ENCODE measurements around the gene NFILZ. TPM values are rescaled to one million over a fixed set of nuclear protein-coding genes. Genes with fewer than 3 reads are reported as not detected.

NFILZ gene
- total RNA-seq, 4 donors from 2014 or later = not detected

DNA sequence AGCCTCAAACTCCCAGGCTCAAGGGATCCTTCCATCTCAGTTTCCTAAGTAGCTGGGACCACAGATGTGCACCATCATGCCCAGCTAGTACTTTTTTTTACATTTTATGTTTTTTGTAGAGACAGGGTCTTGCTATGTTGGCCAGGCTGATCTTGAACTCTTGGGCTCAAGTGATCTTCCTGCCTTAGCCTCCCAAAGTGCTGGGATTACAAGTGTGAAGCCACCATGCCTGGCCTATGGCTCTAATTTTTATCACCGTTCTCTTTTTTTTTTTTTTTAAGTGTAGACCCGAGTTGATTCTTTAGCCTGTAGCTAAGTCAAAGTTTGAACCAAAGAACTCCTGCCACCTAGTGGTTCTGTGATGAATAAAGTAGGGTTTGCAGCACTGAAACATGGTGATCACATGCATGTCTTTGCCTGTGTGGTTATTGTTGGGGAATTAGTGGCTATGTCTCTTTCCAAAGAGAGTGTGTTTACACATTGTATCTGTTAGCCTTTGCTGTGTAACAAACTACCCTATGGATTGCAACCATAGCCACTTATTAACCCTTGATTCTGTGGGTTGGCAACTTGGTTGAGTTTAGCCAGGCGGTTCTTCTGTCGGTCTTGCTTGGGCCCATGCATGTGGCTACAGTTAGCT lies 11.6 kb downstream of the NFILZ start:
- DNase-seq (ENCODE audit: low spot score) = no peak
- TF ChIP-seq, protein P1, sequence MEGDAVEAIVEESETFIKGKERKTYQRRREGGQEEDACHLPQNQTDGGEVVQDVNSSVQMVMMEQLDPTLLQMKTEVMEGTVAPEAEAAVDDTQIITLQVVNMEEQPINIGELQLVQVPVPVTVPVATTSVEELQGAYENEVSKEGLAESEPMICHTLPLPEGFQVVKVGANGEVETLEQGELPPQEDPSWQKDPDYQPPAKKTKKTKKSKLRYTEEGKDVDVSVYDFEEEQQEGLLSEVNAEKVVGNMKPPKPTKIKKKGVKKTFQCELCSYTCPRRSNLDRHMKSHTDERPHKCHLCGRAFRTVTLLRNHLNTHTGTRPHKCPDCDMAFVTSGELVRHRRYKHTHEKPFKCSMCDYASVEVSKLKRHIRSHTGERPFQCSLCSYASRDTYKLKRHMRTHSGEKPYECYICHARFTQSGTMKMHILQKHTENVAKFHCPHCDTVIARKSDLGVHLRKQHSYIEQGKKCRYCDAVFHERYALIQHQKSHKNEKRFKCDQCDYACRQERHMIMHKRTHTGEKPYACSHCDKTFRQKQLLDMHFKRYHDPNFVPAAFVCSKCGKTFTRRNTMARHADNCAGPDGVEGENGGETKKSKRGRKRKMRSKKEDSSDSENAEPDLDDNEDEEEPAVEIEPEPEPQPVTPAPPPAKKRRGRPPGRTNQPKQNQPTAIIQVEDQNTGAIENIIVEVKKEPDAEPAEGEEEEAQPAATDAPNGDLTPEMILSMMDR (IDR thresholded peaks at IDR 0.05) = peak in 1 of 3 donors; percentile 7
- no peak for ATAC-seq (ENCODE audit: low FRiP score)

DNA sequence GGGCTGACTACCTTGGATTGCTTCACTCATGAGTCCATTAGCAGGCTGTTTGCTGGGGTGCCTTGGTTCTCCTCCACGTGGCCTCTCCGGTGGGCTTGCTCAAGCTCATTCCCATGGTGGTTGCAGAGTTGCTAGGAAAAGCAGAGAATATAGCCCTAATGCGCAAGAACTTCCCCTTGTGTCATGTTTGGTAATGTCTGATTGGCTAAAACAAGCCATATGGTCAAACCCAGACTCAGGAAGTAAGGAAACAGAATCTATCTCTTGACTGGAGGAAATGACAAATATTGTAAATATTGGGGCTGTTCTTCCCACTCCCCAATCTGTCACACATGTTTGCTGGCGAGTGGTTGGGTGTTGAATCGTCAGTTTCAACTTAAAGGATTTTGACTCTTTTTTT lies 12.1 kb downstream of the NFILZ start:
- TF ChIP-seq, protein P1 (IDR thresholded peaks at IDR 0.05) = no peak
- ATAC-seq (ENCODE audit: low FRiP score) (no peak), DNase-seq (ENCODE audit: low spot score) (no peak)

DNA sequence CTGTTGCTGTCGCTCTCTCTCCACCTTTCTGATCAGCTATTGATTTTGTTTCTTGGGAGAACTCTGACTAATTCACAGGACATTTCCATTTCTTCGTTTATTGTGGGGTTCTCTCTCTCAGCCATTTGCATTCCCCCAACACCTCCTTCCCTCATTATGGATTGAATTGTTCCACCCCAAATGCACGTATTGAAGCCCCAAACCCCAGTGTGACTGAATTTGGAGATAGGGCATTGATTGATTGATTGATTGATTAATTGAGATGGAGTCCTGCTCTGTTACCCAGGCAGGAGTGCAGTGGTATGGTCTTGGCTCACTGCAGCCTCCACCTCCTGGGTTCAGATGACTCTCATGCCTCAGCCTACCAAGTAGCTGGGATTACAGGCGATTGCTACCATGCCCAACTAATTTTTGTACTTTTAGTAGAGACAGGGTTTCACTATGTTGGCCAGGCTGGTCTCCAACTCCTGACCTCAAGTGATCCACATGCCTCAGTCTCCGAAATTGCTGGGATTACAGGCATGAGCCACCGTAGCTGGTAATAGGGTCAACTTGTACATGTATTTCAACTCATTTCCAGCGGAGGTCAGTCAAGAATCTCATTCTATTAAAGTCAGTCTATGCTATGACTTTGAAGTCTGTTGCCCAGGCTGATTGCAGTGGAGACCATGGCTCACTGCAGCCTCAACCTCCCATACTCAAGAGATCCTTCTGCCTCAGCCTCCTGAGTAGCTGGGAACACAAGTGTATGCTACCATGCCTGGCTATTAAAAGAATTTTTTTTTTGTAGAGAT lies 13.6 kb downstream of the NFILZ start:
- ATAC-seq (ENCODE audit: low FRiP score) = no peak
- no peak for DNase-seq (ENCODE audit: low spot score)
- TF ChIP-seq, protein P1 (IDR thresholded peaks at IDR 0.05) = no peak

DNA sequence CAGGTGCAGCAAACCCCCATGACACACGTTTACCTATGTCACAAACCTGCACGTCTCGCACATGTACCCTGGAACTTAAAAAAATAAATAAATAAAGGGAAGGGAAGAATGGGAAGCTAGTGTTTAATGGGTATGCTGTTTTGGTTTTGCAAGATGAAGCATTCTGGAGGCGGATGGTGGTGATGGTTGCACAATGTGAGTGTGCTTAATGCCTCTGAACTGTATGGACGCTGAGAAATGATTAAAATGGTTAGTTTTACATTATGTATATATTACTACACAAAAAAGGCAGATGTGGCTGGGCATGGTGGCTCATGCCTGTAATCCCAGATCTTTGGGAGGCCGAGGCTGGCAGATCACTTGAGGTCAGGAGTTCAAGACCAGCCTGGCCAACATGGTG lies 17.8 kb downstream of the NFILZ start:
- TF ChIP-seq, protein P1 (IDR thresholded peaks at IDR 0.05) = no peak
- no peak for ATAC-seq (ENCODE audit: low FRiP score)
- no peak for DNase-seq (ENCODE audit: low spot score)

DNA sequence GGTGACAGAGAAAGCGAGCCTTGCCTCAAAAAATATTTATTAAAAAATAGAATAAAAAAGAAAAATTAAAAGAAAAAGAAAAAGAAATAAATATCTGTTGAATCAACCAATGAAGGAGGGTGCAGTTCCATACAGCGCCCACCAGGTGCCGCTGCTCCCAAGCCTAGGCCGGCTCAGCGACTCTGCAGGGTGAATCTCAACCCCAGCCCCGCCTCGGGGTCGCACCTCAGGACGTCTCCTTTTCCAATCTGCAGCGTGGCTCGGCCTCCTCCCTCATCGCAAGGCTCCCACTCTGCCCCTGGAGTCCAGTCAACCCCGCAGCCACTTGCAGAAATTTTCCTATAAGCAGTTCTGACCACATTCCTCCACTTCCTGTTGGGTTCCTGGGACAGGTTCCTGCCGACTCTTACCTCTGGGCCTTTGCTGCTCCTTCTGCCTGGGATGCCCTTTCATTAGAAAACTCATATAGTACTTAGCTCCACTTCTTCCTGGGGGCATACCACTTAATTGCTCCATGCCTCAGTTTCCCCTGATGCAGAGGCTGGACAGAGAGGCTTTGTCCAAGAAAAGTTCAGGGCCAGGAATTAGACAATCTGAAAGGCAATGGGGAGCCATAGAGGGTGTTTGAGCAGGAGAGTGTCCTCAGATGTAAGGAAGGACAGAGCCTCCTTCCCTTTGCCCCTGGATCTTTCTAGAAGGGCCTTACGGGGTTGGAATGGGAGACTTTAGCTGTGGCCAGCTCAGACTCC lies 24.3 kb downstream of the NFILZ start:
- TF ChIP-seq, protein P1 (IDR thresholded peaks at IDR 0.05) = peak in 1 of 3 donors; percentile 21
- DNase-seq (ENCODE audit: low spot score) (no peak), ATAC-seq (ENCODE audit: low FRiP score) (peak; percentile 77)

DNA sequence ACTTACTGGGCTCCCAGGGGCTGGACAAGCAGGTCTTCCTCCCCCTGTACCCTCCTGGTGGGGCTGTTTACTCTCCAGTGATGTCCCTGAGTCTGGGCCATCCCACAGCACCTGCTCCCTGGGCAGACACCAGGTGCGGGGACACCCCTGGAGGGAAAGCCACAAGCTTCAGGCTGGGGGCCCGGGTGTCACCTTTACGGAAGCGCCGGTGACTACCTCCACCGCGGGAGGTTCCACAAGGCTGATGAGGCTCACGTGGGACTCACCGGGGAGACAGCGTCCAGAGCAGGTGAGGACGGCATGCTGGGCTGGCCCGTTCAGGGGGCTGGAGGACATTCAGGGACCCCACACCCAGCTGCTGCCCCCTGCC lies 24.9 kb downstream of the NFILZ start:
- ATAC-seq (ENCODE audit: low FRiP score) = no peak
- TF ChIP-seq, protein P1 (IDR thresholded peaks at IDR 0.05) = no peak
- DNase-seq (ENCODE audit: low spot score) = no peak

Data from omental fat pad (tissue), 4 donors.